H9 (cell line): ENCODE data around the gene NIPSNAP2. TPM values are rescaled to one million over a fixed set of nuclear protein-coding genes. Genes with fewer than 3 reads are reported as not detected.

Experiments used
- DNase-seq: peaks from one replicate; pipeline ENCODE4 v3.0.0-alpha.2; 2017
- H2AFZ ChIP-seq: one replicate; pipeline ENCODE4 v1.6.1; 2013; ENCODE audit warnings: mild to moderate bottlenecking, low read length, control low read depth, moderate library complexity
- H2AK5ac ChIP-seq: 2 replicates; pipeline ENCODE4 v1.6.1; 2013; ENCODE audit warnings: low read length, control low read depth, mixed read lengths; ENCODE audit not compliant: insufficient read length
- H2BK120ac ChIP-seq: one replicate; pipeline ENCODE4 v1.6.1; 2013; ENCODE audit warnings: low read depth, mild to moderate bottlenecking, low read length, control low read depth, inconsistent platforms; ENCODE audit not compliant: poor library complexity, severe bottlenecking
- H2BK12ac ChIP-seq: 2 replicates; pipeline ENCODE4 v1.6.1; 2013; ENCODE audit warnings: low read length, control low read depth, mixed read lengths, low read depth; ENCODE audit not compliant: insufficient read length
- H2BK15ac ChIP-seq: 2 replicates; pipeline ENCODE4 v1.6.1; 2013; ENCODE audit warnings: low read depth, low read length, control low read depth
- H2BK20ac ChIP-seq: one replicate; pipeline ENCODE4 v1.6.1; 2013; ENCODE audit warnings: low read depth, mild to moderate bottlenecking, low read length, control low read depth, inconsistent platforms; ENCODE audit not compliant: poor library complexity, severe bottlenecking
- H2BK5ac ChIP-seq: 2 replicates; pipeline ENCODE4 v1.6.1; 2013; ENCODE audit warnings: low read length, control low read depth, mixed read lengths; ENCODE audit not compliant: insufficient read length
- H3K14ac ChIP-seq: 2 replicates; pipeline ENCODE4 v1.6.1; 2013; ENCODE audit warnings: low read length, control low read depth; ENCODE audit not compliant: insufficient read depth
- H3K18ac ChIP-seq: 2 replicates; pipeline ENCODE4 v1.6.1; 2013; ENCODE audit warnings: low read depth, mild to moderate bottlenecking, mixed read lengths, low read length, control low read depth; ENCODE audit not compliant: insufficient read length
- H3K23ac ChIP-seq: 2 replicates; pipeline ENCODE4 v1.6.1; 2013; ENCODE audit warnings: low read length, control low read depth, mixed read lengths, low read depth; ENCODE audit not compliant: insufficient read length
- H3K23me2 ChIP-seq: 2 replicates; pipeline ENCODE4 v1.6.1; 2013; ENCODE audit warnings: low read depth, mild to moderate bottlenecking, mixed read lengths, low read length, control low read depth; ENCODE audit not compliant: insufficient read length, poor library complexity, severe bottlenecking
- H3K27ac ChIP-seq: 2 replicates; pipeline ENCODE4 v1.5.1; 2013; ENCODE audit warnings: low read length, control low read depth, mixed read lengths, low read depth; ENCODE audit not compliant: insufficient read length
- H3K27me3 ChIP-seq: 2 replicates; pipeline ENCODE4 v1.6.1; 2013; ENCODE audit warnings: low read length, control low read depth, inconsistent platforms; ENCODE audit not compliant: insufficient read depth
- H3K4ac ChIP-seq: 2 replicates; pipeline ENCODE4 v1.6.1; 2013; ENCODE audit warnings: low read depth, mild to moderate bottlenecking, control low read depth, inconsistent platforms, low read length, moderate library complexity
- H3K4me1 ChIP-seq: 2 replicates; pipeline ENCODE4 v1.6.1; 2013; ENCODE audit warnings: low read length, control low read depth, inconsistent platforms; ENCODE audit not compliant: insufficient read depth
- H3K4me2 ChIP-seq: 2 replicates; pipeline ENCODE4 v1.6.1; 2013; ENCODE audit warnings: low read length, control low read depth, mixed read lengths; ENCODE audit not compliant: insufficient read length, insufficient read depth
- H3K56ac ChIP-seq: 2 replicates; pipeline ENCODE4 v1.6.1; 2013; ENCODE audit warnings: low read depth, mild to moderate bottlenecking, mixed read lengths, low read length, control low read depth; ENCODE audit not compliant: insufficient read length
- H3K79me1 ChIP-seq: 2 replicates; pipeline ENCODE4 v1.6.1; 2013; ENCODE audit warnings: low read depth, mild to moderate bottlenecking, moderate library complexity, low read length, control low read depth, inconsistent platforms; ENCODE audit not compliant: insufficient read depth, poor library complexity, severe bottlenecking
- H3K79me2 ChIP-seq: 2 replicates; pipeline ENCODE4 v1.6.1; 2013; ENCODE audit warnings: low read length, control low read depth, inconsistent platforms; ENCODE audit not compliant: insufficient read depth
- H3K9ac ChIP-seq: 2 replicates; pipeline ENCODE4 v1.6.1; 2013; ENCODE audit warnings: low read length, control low read depth, mixed read lengths; ENCODE audit not compliant: insufficient read length; ENCODE audit errors: extremely low read depth
- H3K9me3 ChIP-seq: one replicate; pipeline ENCODE4 v1.6.1; 2013; ENCODE audit warnings: low read depth, low read length, inconsistent platforms; ENCODE audit not compliant: control insufficient read depth
- H3T11ph ChIP-seq: one replicate; pipeline ENCODE4 v1.6.1; 2013; ENCODE audit warnings: mild to moderate bottlenecking, low read length, control low read depth, inconsistent platforms
- H4K20me1 ChIP-seq: one replicate; pipeline ENCODE4 v1.6.1; 2013; ENCODE audit not compliant: control insufficient read depth, insufficient read length, insufficient read depth
- H4K5ac ChIP-seq: 2 replicates; pipeline ENCODE4 v1.6.1; 2013; ENCODE audit warnings: low read depth, mild to moderate bottlenecking, mixed read lengths, low read length, control low read depth; ENCODE audit not compliant: insufficient read length
- H4K8ac ChIP-seq: replicated peaks from 2 replicates; pipeline ENCODE4 v1.6.1; 2013; ENCODE audit warnings: low read length, control low read depth, mixed read lengths, low read depth; ENCODE audit not compliant: insufficient read length
- H4K91ac ChIP-seq: 2 replicates; pipeline ENCODE4 v1.6.1; 2013; ENCODE audit warnings: low read depth, mild to moderate bottlenecking, moderate library complexity, mixed read lengths, low read length, control low read depth; ENCODE audit not compliant: insufficient read length
- H3K27ac Mint-ChIP-seq, 3 experiments: 2 replicates in 2 of 3; 3 replicates in 1 of 3; pipeline ENCODE4 v1.8.0; 2020 to 2021; ENCODE audit warnings: mixed read lengths in 3 of 3, mild to moderate bottlenecking in 1 of 3, moderate library complexity in 1 of 3
- H3K27me3 Mint-ChIP-seq: 2 replicates; pipeline ENCODE4 v1.8.0; 2021; ENCODE audit warnings: low read depth, mild to moderate bottlenecking, moderate library complexity, mixed read lengths
- H3K36me3 Mint-ChIP-seq, 3 experiments: 2 replicates in 2 of 3; 3 replicates in 1 of 3; pipeline ENCODE4 v1.8.0; 2020 to 2021; ENCODE audit warnings: low read depth in 3 of 3, mixed read lengths in 3 of 3; ENCODE audit not compliant: insufficient read depth in 1 of 3
- H3K4me1 Mint-ChIP-seq, 2 experiments: 2 replicates each; pipeline ENCODE4 v1.8.0; 2020; ENCODE audit warnings: mixed read lengths in 2 of 2
- H3K4me3 Mint-ChIP-seq, 2 experiments: 2 replicates in 1 of 2; 3 replicates in 1 of 2; pipeline ENCODE4 v1.8.0; 2020 to 2021; ENCODE audit warnings: mild to moderate bottlenecking in 2 of 2, mixed read lengths in 2 of 2, moderate library complexity in 1 of 2
- H3K9me3 Mint-ChIP-seq, 2 experiments: 2 replicates in 1 of 2; 3 replicates in 1 of 2; pipeline ENCODE4 v1.8.0; 2020; ENCODE audit warnings: mild to moderate bottlenecking in 2 of 2, mixed read lengths in 2 of 2, moderate library complexity in 1 of 2
- CTCF ChIP-seq: fragments of 200-600 bp; sonication (generic); conservative IDR thresholded peaks from 3 replicates; pipeline ENCODE4 v1.8.0; 2021; ENCODE audit warnings: antibody characterized with exemption, mild to moderate bottlenecking
- WGBS: extraction: QIAGEN DNeasy Blood & Tissue Kit; methylation state at CpG from one replicate; pipeline ENCODE4 v1.1.7; 2013; ENCODE audit warnings: missing lambda C conversion rate, low lambda C conversion rate, mixed read lengths; ENCODE audit not compliant: insufficient read length; ENCODE audit errors: extremely low coverage; 5-methylcytosine and 5-hydroxymethylcytosine counted together
- total RNA-seq: library from RNA; stranded (reverse); gene quantifications from 2 replicates; pipeline ENCODE4 v1.2.1, GENCODE V29; 2021

The NIPSNAP2 gene
- total RNA-seq, 1 experiment from 2014 or later: 40.7 TPM

- WGBS: no CpG with 5 or more reads among the region's 9 CpGs
- no peak overlapping the region for H2AFZ ChIP-seq
- TF ChIP-seq CTCF: no peak
- H3K4me1 ChIP-seq: no peaks in the 10 kb centered on the region
- H3K23ac ChIP-seq: no peak overlapping the region
- no peak overlapping the region for H4K5ac ChIP-seq
- H3K18ac ChIP-seq: no peak overlapping the region
- no peaks in the 10 kb centered on the region for H3K23me2 ChIP-seq
- H3K4ac ChIP-seq: no peak overlapping the region
- Mint-ChIP-seq H3K27ac (no peak overlapping the region), H3K27me3 (no peaks in the 10 kb centered on the region), H3K36me3 (peaks cover 22 to 59% (median 45%) of the 10 kb centered on the region in 3 experiments; a peak in 6 of 7 replicates), H3K4me3 (no peak overlapping the region), H3K4me1 (no peaks in the 10 kb centered on the region), H3K9me3 (no peaks in the 10 kb centered on the region)
- H2BK120ac ChIP-seq: no peak overlapping the region
- no peak overlapping the region for H3T11ph ChIP-seq
- H2AK5ac ChIP-seq: no peak overlapping the region
- H2BK12ac ChIP-seq: no peak overlapping the region
- no peaks in the 10 kb centered on the region for H3K9me3 ChIP-seq
- no peaks in the 10 kb centered on the region for H3K27me3 ChIP-seq
- no peaks in the 10 kb centered on the region for H4K20me1 ChIP-seq
- no peak overlapping the region for H2BK5ac ChIP-seq
- no peak overlapping the region for H2BK20ac ChIP-seq
- H3K9ac ChIP-seq: no peak overlapping the region
- no peak overlapping the region for H3K56ac ChIP-seq
- DNase-seq: no peak
- H3K79me2 ChIP-seq: no peaks in the 10 kb centered on the region
- H2BK15ac ChIP-seq: no peak overlapping the region
- no peak overlapping the region for H3K14ac ChIP-seq
- H3K4me2 ChIP-seq: no peak overlapping the region
- no peak overlapping the region for H3K27ac ChIP-seq
- no peak overlapping the region for H4K91ac ChIP-seq
- H4K8ac ChIP-seq: no peak overlapping the region
- H3K79me1 ChIP-seq: no peaks in the 10 kb centered on the region
Observed at GRCh38 chr7:56019501-56019900, 55.1 kb downstream of the NIPSNAP2 start.
